ENCODE data around the gene FREM3. TPM values are rescaled to one million over a fixed set of nuclear protein-coding genes. Genes with fewer than 3 reads are reported as not detected.
A peak's percentile ranks its signal among the peaks of the same experiment; 100 is the strongest.

Gene FREM3
- total RNA-seq, 4 donors from 2014 or later = not detected

- Histone ChIP-seq H3K4me1 (no peaks in the 10 kb centered on the region), H3K27ac (no peak overlapping the region), H3K9me3 (no peaks in the 10 kb centered on the region), H3K4me3 (no peak overlapping the region), H3K27me3 (no peaks in the 10 kb centered on the region), H3K36me3 (no peaks in the 10 kb centered on the region)
- DNase-seq (ENCODE audit: low spot score in 2 of 2) = no peak
- no peak for TF ChIP-seq POLR2A (IDR thresholded peaks at IDR 0.05)
- no peak for TF ChIP-seq EP300 (IDR thresholded peaks at IDR 0.05)
- no peak for TF ChIP-seq POLR2AphosphoS5 (IDR thresholded peaks at IDR 0.05)
- no peak for TF ChIP-seq CTCF (IDR thresholded peaks at IDR 0.05)
- 60% methylated on average over 1 of the region's 1 CpG for WGBS
Observed at GRCh38 chr4:143641361-143641760, 59.1 kb downstream of the FREM3 start.

GRCh38 chr4:143634763-143635162, 65.7 kb downstream of the FREM3 start:
- no peaks in the 10 kb centered on the region for H3K9me3 ChIP-seq
- H3K27ac ChIP-seq = no peak overlapping the region
- DNase-seq (ENCODE audit: low spot score in 2 of 2) = no peak
- H3K27me3 ChIP-seq = no peaks in the 10 kb centered on the region
- H3K4me1 ChIP-seq = no peaks in the 10 kb centered on the region
- no peak overlapping the region for H3K4me3 ChIP-seq
- no peak for TF ChIP-seq EP300 (IDR thresholded peaks at IDR 0.05)
- no peak for TF ChIP-seq POLR2A (IDR thresholded peaks at IDR 0.05)
- TF ChIP-seq POLR2AphosphoS5 (IDR thresholded peaks at IDR 0.05) = no peak
- TF ChIP-seq CTCF (IDR thresholded peaks at IDR 0.05) = no peak
- no peaks in the 10 kb centered on the region for H3K36me3 ChIP-seq

- Histone ChIP-seq H3K27ac (no peak overlapping the region), H3K4me3 (no peak overlapping the region), H3K36me3 (no peaks in the 10 kb centered on the region), H3K27me3 (no peaks in the 10 kb centered on the region), H3K9me3 (no peaks in the 10 kb centered on the region), H3K4me1 (no peaks in the 10 kb centered on the region)
- DNase-seq (ENCODE audit: low spot score in 2 of 2) = no peak
- TF ChIP-seq POLR2AphosphoS5 (IDR thresholded peaks at IDR 0.05) = no peak
- no peak for TF ChIP-seq POLR2A (IDR thresholded peaks at IDR 0.05)
- no peak for TF ChIP-seq CTCF (IDR thresholded peaks at IDR 0.05)
- TF ChIP-seq EP300 (IDR thresholded peaks at IDR 0.05) = no peak
Observed at GRCh38 chr4:143633833-143634232, 66.6 kb downstream of the FREM3 start.

GRCh38 chr4:143626134-143626911, 74.2 kb downstream of the FREM3 start:
- Histone ChIP-seq H3K27me3 (no peaks in the 10 kb centered on the region), H3K27ac (no peak overlapping the region), H3K36me3 (no peaks in the 10 kb centered on the region), H3K9me3 (no peaks in the 10 kb centered on the region), H3K4me1 (no peaks in the 10 kb centered on the region), H3K4me3 (no peak overlapping the region)
- DNase-seq (ENCODE audit: low spot score in 2 of 2) = peak in 1 of 2 donors; percentile 62
- no peak for TF ChIP-seq POLR2AphosphoS5 (IDR thresholded peaks at IDR 0.05)
- TF ChIP-seq POLR2A (IDR thresholded peaks at IDR 0.05) = no peak
- 31% methylated on average over 5 of the region's 5 CpGs for WGBS

- DNase-seq (ENCODE audit: low spot score in 2 of 2) = no peak
- H3K27ac ChIP-seq = no peak overlapping the region
- H3K4me1 ChIP-seq = no peaks in the 10 kb centered on the region
- no peaks in the 10 kb centered on the region for H3K9me3 ChIP-seq
- no peak overlapping the region for H3K4me3 ChIP-seq
- no peak for TF ChIP-seq POLR2A (IDR thresholded peaks at IDR 0.05)
- TF ChIP-seq CTCF (IDR thresholded peaks at IDR 0.05) = no peak
- no peak for TF ChIP-seq EP300 (IDR thresholded peaks at IDR 0.05)
- TF ChIP-seq POLR2AphosphoS5 (IDR thresholded peaks at IDR 0.05) = no peak
- H3K27me3 ChIP-seq = no peaks in the 10 kb centered on the region
- no peaks in the 10 kb centered on the region for H3K36me3 ChIP-seq
- WGBS = 64% methylated on average over 4 of the region's 4 CpGs
Observed at GRCh38 chr4:143625632-143626031, 74.8 kb downstream of the FREM3 start.

Measured in suprapubic skin (tissue), 4 donors.